ENCODE measurements around the gene SGCA. TPM values are rescaled to one million over a fixed set of nuclear protein-coding genes. Genes with fewer than 3 reads are reported as not detected.

The SGCA gene
- total RNA-seq, 1 experiment from 2014 or later: not detected

DNA sequence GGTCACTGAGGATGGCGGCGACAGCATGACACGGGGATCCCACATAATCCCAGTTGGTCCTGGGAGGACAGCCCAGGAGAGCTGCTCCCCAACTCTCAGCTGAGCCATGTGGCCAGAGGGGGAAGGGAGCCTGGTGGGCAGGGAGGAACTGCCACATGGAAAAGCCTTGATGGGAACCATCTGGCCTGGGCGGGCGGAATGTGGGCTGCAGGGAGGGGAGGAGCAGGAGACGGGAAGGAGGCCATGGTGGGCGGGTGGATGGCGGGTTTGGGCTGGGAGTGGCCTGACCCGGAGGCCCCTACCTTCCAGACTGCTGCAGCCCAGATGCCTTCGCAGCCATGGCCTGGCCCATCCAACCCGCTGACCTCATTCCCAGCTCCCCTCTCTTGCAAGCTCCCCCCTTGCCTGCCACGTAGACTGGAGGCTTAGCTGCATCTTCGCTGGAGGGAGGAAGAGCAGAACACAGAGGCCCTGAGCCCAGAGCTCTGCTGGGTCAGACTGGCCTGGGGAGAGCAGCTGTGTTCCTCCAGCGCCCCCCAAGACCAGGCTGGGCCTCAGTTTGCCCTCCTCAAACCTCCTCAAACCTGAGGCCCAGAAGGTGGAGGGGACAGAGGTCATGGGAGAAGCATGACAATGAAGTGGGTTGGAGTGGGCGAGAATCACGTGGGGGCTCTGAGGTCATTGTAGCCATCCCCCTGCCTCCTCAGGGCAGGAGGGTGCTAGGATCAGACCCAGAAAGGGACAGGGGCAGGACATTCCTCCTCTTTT, 43.9 kb downstream of the SGCA start:
- no peaks in the 10 kb centered on the region for H3K79me2 ChIP-seq (ENCODE audit: low read depth)
- H3K36me3 ChIP-seq (ENCODE audit: low read depth): no peaks in the 10 kb centered on the region
- ChIA-PET CTCF (no interaction called here), POLR2A (ENCODE audit: unreplicated experiment) (no interaction called here)
- TF ChIP-seq, protein P1, sequence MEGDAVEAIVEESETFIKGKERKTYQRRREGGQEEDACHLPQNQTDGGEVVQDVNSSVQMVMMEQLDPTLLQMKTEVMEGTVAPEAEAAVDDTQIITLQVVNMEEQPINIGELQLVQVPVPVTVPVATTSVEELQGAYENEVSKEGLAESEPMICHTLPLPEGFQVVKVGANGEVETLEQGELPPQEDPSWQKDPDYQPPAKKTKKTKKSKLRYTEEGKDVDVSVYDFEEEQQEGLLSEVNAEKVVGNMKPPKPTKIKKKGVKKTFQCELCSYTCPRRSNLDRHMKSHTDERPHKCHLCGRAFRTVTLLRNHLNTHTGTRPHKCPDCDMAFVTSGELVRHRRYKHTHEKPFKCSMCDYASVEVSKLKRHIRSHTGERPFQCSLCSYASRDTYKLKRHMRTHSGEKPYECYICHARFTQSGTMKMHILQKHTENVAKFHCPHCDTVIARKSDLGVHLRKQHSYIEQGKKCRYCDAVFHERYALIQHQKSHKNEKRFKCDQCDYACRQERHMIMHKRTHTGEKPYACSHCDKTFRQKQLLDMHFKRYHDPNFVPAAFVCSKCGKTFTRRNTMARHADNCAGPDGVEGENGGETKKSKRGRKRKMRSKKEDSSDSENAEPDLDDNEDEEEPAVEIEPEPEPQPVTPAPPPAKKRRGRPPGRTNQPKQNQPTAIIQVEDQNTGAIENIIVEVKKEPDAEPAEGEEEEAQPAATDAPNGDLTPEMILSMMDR (conservative IDR thresholded peaks at IDR 0.05): no peak
- no peak for TF ChIP-seq EZH2 (IDR thresholded peaks at IDR 0.05; ENCODE audit: low read depth)
- peak in 1 of 2 experiments; percentile 31 for DNase-seq
- peaks cover 12% of the 10 kb centered on the region for H3K4me1 ChIP-seq (replicated peaks; ENCODE audit: insufficient read depth)
- H3K27me3 ChIP-seq (ENCODE audit: insufficient read depth, low read depth): peaks cover 37% of the 10 kb centered on the region
- H4K20me1 ChIP-seq (ENCODE audit: insufficient read depth): no peaks in the 10 kb centered on the region
- H3K9me3 ChIP-seq (ENCODE audit: insufficient read depth, low read depth): no peaks in the 10 kb centered on the region
- H3K27ac ChIP-seq: no peak overlapping the region
- BruUV-seq (replicated peaks): no TSS peak
- intact Hi-C loops (cut with micrococcal nuclease; ENCODE audit: unreplicated experiment): loop anchor here (10.0 kb wide), 1 partner anchor 485 kb away; no protein-coding TSS in a partner anchor
- no peak overlapping the region for H2AFZ ChIP-seq
- H3K9me2 ChIP-seq (ENCODE audit: insufficient read depth): no peaks in the 10 kb centered on the region
- H3K4me2 ChIP-seq: no peak overlapping the region; the same call in 1 of the 2 replicates
- H3F3A ChIP-seq (ENCODE audit: insufficient read depth, low read depth): no peaks in the 10 kb centered on the region
- H3K4me3 ChIP-seq: no peak overlapping the region

DNA sequence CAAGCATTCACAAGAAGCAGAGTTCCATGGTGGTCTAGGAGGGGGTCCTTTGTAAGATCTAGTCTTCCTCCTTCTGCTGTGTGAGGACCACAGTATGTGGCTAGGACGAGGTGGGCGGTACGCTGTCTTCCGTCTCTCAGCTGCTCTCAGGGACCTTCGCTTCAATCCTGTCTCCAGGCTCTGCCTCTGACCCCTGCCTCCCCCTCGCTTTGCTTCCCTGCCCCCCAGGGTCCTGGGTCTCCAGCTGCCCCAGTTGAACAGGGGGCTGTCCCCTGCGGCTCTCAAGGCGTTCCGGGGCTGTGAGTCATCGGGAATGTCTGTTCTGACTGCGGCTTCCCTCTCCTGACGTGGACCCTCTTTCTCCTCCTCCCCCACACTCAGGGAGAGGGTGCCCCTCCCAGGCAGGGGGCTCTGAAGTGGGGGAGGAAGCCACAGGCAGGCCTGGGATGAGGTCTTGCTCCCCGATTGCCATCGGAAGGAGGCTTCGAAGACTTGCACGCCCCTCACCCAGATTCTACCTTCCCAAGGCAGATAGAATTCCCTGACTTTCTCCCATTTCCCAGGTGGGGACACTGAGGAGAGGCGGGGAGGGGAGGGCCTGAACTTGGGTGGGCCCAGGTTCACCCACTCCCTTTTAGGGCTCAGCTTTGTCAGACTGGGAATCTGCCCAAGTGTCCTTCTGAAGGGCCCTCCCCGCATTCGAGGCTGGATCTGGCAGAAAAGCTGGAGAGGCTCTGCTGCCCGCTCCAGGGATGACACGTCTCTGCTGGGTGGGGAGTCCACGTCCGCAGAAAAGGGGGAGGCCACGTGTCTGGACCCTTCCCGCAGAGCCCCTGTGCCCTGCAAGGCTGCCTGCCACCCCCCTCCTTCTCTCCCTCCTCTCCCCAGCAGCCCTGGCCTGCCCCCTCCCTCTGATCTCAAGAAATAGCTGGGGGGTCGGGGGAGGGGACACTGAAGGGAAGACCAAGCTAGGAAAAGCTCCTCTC, 44.7 kb downstream of the SGCA start:
- Histone ChIP-seq H3K27ac (no peak overlapping the region), H3K4me3 (no peak overlapping the region), H3K4me1 (replicated peaks; ENCODE audit: insufficient read depth) (peaks cover 12% of the 10 kb centered on the region), H3K79me2 (ENCODE audit: low read depth) (no peaks in the 10 kb centered on the region), H3K9me3 (ENCODE audit: insufficient read depth, low read depth) (no peaks in the 10 kb centered on the region), H3F3A (ENCODE audit: insufficient read depth, low read depth) (no peaks in the 10 kb centered on the region), H3K4me2 (peak overlapping the region; percentile 48), H3K27me3 (ENCODE audit: insufficient read depth, low read depth) (peaks cover 28% of the 10 kb centered on the region), H3K9me2 (ENCODE audit: insufficient read depth) (no peaks in the 10 kb centered on the region), H2AFZ (no peak overlapping the region), H4K20me1 (ENCODE audit: insufficient read depth) (no peaks in the 10 kb centered on the region), H3K36me3 (ENCODE audit: low read depth) (no peaks in the 10 kb centered on the region)
- TF ChIP-seq EZH2 (IDR thresholded peaks at IDR 0.05; ENCODE audit: low read depth): no peak
- TF ChIP-seq, protein P1 (conservative IDR thresholded peaks at IDR 0.05): no peak
- POLR2A ChIA-PET (ENCODE audit: unreplicated experiment): interaction anchor here (0.7 kb wide), 1 partner anchor 611 kb away, joined by 4 read pairs; no protein-coding TSS in a partner anchor
- intact Hi-C loops (cut with micrococcal nuclease; ENCODE audit: unreplicated experiment): no loop called here
- CTCF ChIA-PET: interaction anchor here (0.6 to 0.7 kb wide), 2 partner anchors 34 to 56 kb away, joined by 10 to 20 read pairs; no protein-coding TSS in a partner anchor
- BruUV-seq (replicated peaks): no TSS peak
- peak in 1 of 2 experiments; percentile 48 for DNase-seq

Measured in PC-9 (cell line).